Tibial artery (tissue), 4 donors: ENCODE measurements around the gene PAN3.

ENCODE experiments used
- DNase-seq, 2 donors: peaks; one replicate each; pipeline ENCODE4 v3.0.0-alpha.2; 2019
- H3K27ac ChIP-seq, 2 donors: fragments of 200-600 bp; sonication (generic) in 1 of 2; 1 replicate in 1 of 2; 2 replicates in 1 of 2; pipeline ENCODE4 v1.5.1; 2018 to 2019; ENCODE audit warnings: mild to moderate bottlenecking in 1 of 2
- H3K27me3 ChIP-seq, 2 donors: fragments of 200-600 bp; sonication (generic) in 1 of 2; one replicate each; pipeline versions ENCODE4 v1.5.1 to v1.6.0; 2016 to 2019
- H3K36me3 ChIP-seq, 3 donors: fragments of 200-600 bp; sonication (generic) in 2 of 3; one replicate each; pipeline ENCODE4 v1.5.1; 2016 to 2019; ENCODE audit warnings: mild to moderate bottlenecking in 2 of 3
- H3K4me1 ChIP-seq, 4 donors: fragments of 200-600 bp; sonication (generic) in 2 of 4; 1 replicate in 3 of 4; 2 replicates in 1 of 4; pipeline ENCODE4 v1.5.1; 2016 to 2019
- H3K4me3 ChIP-seq, 2 donors: fragments of 200-600 bp; sonication (generic) in 1 of 2; 1 replicate in 1 of 2; 2 replicates in 1 of 2; pipeline ENCODE4 v1.5.1; 2018 to 2019; ENCODE audit warnings: mild to moderate bottlenecking in 2 of 2
- H3K9me3 ChIP-seq, 3 donors: fragments of 200-600 bp; sonication (generic) in 1 of 3; one replicate each; pipeline ENCODE4 v1.5.1; 2016 to 2019
- CTCF ChIP-seq, 2 experiments: fragments of 200-600 bp in 1 of 2; fragments of 450-650 bp in 1 of 2; IDR thresholded peaks; one replicate each; pipeline ENCODE4 v1.5.1; 2017 to 2019; ENCODE audit warnings: antibody characterized with exemption in 2 of 2, mild to moderate bottlenecking in 1 of 2, moderate library complexity in 1 of 2
- intact Hi-C: fragments of 100-400 bp; cut with DNase I; formaldehyde crosslinking; loops from one replicate; pipeline ENCODE4 v1.15.0; 2023; ENCODE audit warnings: low total_unique reads

Gene PAN3

DNA sequence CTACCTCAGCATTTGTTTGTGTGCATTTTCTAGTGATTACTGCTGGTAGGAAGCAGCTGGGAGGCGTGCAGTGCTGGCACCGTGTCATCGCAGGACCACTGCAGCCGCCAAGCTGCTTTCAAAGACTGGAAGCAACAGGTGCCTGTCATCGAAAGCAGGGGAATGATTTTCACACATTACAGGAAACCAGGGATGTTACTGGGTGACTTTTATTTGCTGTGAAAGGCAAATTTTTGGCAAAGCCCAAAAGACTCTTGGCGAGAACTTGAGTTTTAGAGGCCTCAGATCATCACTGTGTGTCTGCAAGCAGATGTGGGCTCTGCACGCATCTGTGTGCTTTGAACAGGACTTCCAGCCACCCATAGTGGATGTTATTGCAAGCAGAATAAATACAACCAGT, 180.2 kb downstream of the PAN3 start:
- Histone ChIP-seq H3K27me3 (no peaks in the 10 kb centered on the region), H3K4me3 (no peak overlapping the region), H3K9me3 (no peaks in the 10 kb centered on the region), H3K27ac (no peak overlapping the region), H3K4me1 (no peaks in the 10 kb centered on the region), H3K36me3 (no peaks in the 10 kb centered on the region)
- intact Hi-C loops: loop anchor here (5.0 kb wide), 1 partner anchor 314 kb away; no protein-coding TSS in a partner anchor
- no peak for TF ChIP-seq CTCF (IDR thresholded peaks at IDR 0.05)
- no peak for DNase-seq

- no peak for TF ChIP-seq CTCF (IDR thresholded peaks at IDR 0.05)
- H3K36me3 ChIP-seq: no peaks in the 10 kb centered on the region
- no peak overlapping the region for H3K27ac ChIP-seq
- no peaks in the 10 kb centered on the region for H3K27me3 ChIP-seq
- no peak for DNase-seq
- H3K4me1 ChIP-seq: peaks cover 0 to 3% (median 1%) of the 10 kb centered on the region in 4 donors
- intact Hi-C loops: loop anchor here (5.0 kb wide), 1 partner anchor 313 kb away; no protein-coding TSS in a partner anchor
- no peaks in the 10 kb centered on the region for H3K9me3 ChIP-seq
- no peak overlapping the region for H3K4me3 ChIP-seq
Observed at GRCh38 chr13:28319528-28319927, 181.2 kb downstream of the PAN3 start.

GRCh38 chr13:28320209-28320608, 181.9 kb downstream of the PAN3 start:
- DNase-seq: no peak
- intact Hi-C loops: loop anchor here (5.0 kb wide), 1 partner anchor 482 kb away; no protein-coding TSS in a partner anchor
- Histone ChIP-seq H3K9me3 (no peaks in the 10 kb centered on the region), H3K4me1 (peaks cover 0 to 10% (median 8%) of the 10 kb centered on the region in 4 donors), H3K27ac (no peak overlapping the region), H3K4me3 (no peak overlapping the region), H3K27me3 (no peaks in the 10 kb centered on the region), H3K36me3 (no peaks in the 10 kb centered on the region)
- no peak for TF ChIP-seq CTCF (IDR thresholded peaks at IDR 0.05)

GRCh38 chr13:28320884-28321574, 182.7 kb downstream of the PAN3 start:
- intact Hi-C loops: loop anchor here (5.0 kb wide), 1 partner anchor 481 kb away; no protein-coding TSS in a partner anchor

DNA sequence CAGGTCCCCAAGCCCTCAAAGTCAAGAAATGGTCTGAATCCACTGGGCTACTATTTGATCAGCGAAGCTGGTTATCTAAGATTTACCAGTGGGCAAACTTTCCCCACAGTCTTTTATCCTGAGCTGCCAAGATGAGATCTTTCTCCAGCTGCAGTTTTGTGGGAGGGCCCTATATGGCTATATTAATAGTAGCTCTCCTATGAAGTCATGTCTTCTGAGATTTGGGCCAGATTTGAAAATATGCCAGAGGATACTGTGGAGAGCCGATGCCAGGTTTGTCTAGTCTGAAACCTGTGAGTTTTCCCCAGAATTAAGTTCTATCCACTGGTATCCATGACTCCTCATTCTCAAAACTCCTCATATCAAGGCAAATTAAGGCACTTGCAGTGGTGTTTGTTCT, 183.4 kb downstream of the PAN3 start:
- Histone ChIP-seq H3K27ac (no peak overlapping the region), H3K36me3 (no peaks in the 10 kb centered on the region), H3K9me3 (no peaks in the 10 kb centered on the region), H3K4me1 (peaks cover 0 to 13% (median 10%) of the 10 kb centered on the region in 4 donors), H3K27me3 (no peaks in the 10 kb centered on the region), H3K4me3 (no peak overlapping the region)
- DNase-seq: no peak
- TF ChIP-seq CTCF (IDR thresholded peaks at IDR 0.05): no peak
- intact Hi-C loops: loop anchor here (5.0 kb wide), 1 partner anchor 481 kb away; no protein-coding TSS in a partner anchor

More at GRCh38 chr13:28320884-28321574, 182.7 kb downstream of the PAN3 start:
- H3K27ac ChIP-seq: no peak overlapping the region
- no peaks in the 10 kb centered on the region for H3K36me3 ChIP-seq
- H3K4me3 ChIP-seq: no peak overlapping the region
- TF ChIP-seq CTCF (IDR thresholded peaks at IDR 0.05): no peak
- DNase-seq: no peak
- peaks cover 0 to 13% (median 10%) of the 10 kb centered on the region in 4 donors for H3K4me1 ChIP-seq
- no peaks in the 10 kb centered on the region for H3K27me3 ChIP-seq
- no peaks in the 10 kb centered on the region for H3K9me3 ChIP-seq
